GM23248 (cell line): ENCODE measurements around the gene C1orf21. TPM values are rescaled to one million over a fixed set of nuclear protein-coding genes. Genes with fewer than 3 reads are reported as not detected.
A peak's percentile ranks its signal among the peaks of the same experiment; 100 is the strongest.

ENCODE experiments used
- DNase-seq: peaks from one replicate; pipeline ENCODE4 v3.0.0-alpha.2; 2015
- H2AFZ ChIP-seq: fragments of 200-600 bp; sonication (generic); 2 replicates; pipeline ENCODE4 v1.6.1; 2016; ENCODE audit warnings: antibody characterized with exemption
- H3F3A ChIP-seq: fragments of 200-600 bp; sonication (generic); 2 replicates; pipeline ENCODE4 v1.6.1; 2016; ENCODE audit warnings: mild to moderate bottlenecking, antibody characterized with exemption, mixed run types; ENCODE audit not compliant: insufficient read depth
- H3K27ac ChIP-seq: fragments of 200-600 bp; sonication (generic); 2 replicates; pipeline ENCODE4 v1.5.1; 2016; ENCODE audit warnings: mild to moderate bottlenecking
- H3K27me3 ChIP-seq: fragments of 200-600 bp; sonication (generic); replicated peaks from 2 replicates; pipeline ENCODE4 v1.6.1; 2016; ENCODE audit warnings: mild to moderate bottlenecking; ENCODE audit not compliant: insufficient read depth
- H3K36me3 ChIP-seq: fragments of 200-600 bp; sonication (generic); 2 replicates; pipeline ENCODE4 v1.6.1; 2016; ENCODE audit warnings: low read depth, mild to moderate bottlenecking
- H3K4me1 ChIP-seq: fragments of 200-600 bp; sonication (generic); 2 replicates; pipeline ENCODE4 v1.6.1; 2016; ENCODE audit warnings: mild to moderate bottlenecking; ENCODE audit not compliant: insufficient read depth
- H3K4me2 ChIP-seq: fragments of 200-600 bp; sonication (generic); one replicate; pipeline ENCODE4 v1.6.1; 2016; ENCODE audit warnings: mild to moderate bottlenecking; ENCODE audit not compliant: unreplicated experiment
- H3K4me3 ChIP-seq: fragments of 200-600 bp; sonication (generic); 2 replicates; pipeline ENCODE4 v1.5.1; 2016; ENCODE audit warnings: mild to moderate bottlenecking
- H3K79me2 ChIP-seq: fragments of 200-600 bp; sonication (generic); 2 replicates; pipeline ENCODE4 v1.6.1; 2016; ENCODE audit warnings: mild to moderate bottlenecking; ENCODE audit not compliant: insufficient read depth
- H3K9ac ChIP-seq: fragments of 200-600 bp; sonication (generic); 2 replicates; pipeline ENCODE4 v1.6.1; 2016; ENCODE audit warnings: mild to moderate bottlenecking
- H3K9me2 ChIP-seq: fragments of 200-600 bp; sonication (generic); 2 replicates; pipeline ENCODE4 v1.6.1; 2016; ENCODE audit warnings: mixed run types, mild to moderate bottlenecking, moderate library complexity; ENCODE audit not compliant: insufficient read depth
- H3K9me3 ChIP-seq: fragments of 200-600 bp; sonication (generic); one replicate; pipeline ENCODE4 v1.6.1; 2017; ENCODE audit warnings: low read depth
- H4K20me1 ChIP-seq: fragments of 200-600 bp; sonication (generic); 2 replicates; pipeline ENCODE4 v1.6.0; 2016; ENCODE audit not compliant: insufficient read depth
- EZH2 ChIP-seq: fragments of 200-600 bp; sonication (generic); IDR thresholded peaks from 2 replicates; pipeline ENCODE4 v1.6.1; 2018; ENCODE audit warnings: antibody characterized with exemption, mild to moderate bottlenecking; ENCODE audit not compliant: insufficient read depth, poor library complexity, severe bottlenecking
- EZH2phosphoT487 ChIP-seq: fragments of 200-600 bp; sonication (generic); IDR thresholded peaks from 2 replicates; pipeline ENCODE4 v1.6.1; 2018; ENCODE audit warnings: antibody characterized with exemption, moderate library complexity, mild to moderate bottlenecking, low read depth; ENCODE audit not compliant: insufficient read depth
- WGBS, 2 experiments: methylation state at CpG; one replicate each; pipeline ENCODE4 v1.1.6; 2015 to 2017; ENCODE audit warnings: low lambda C conversion rate in 2 of 2, low coverage in 1 of 2; ENCODE audit errors: missing lambda C conversion rate in 2 of 2; 5-methylcytosine and 5-hydroxymethylcytosine counted together
- in situ Hi-C: fragments of 300-500 bp; cut with MboI; formaldehyde crosslinking; loops from 2 replicates; pipeline ENCODE4 v1.15.0; 2020
- polyA plus RNA-seq: library from polyadenylated mRNA; unstranded; fragments of >200 nt; fragmentation: Nextera tagmentation; extraction: Ambion mirVana; gene quantifications from 2 replicates; pipeline ENCODE4 v1.2.1, GENCODE V29; 2016
- total RNA-seq: library from RNA; depleted of rRNA; stranded (reverse); fragments of >200 nt; shearing (Covaris generic); gene quantifications from 2 replicates; pipeline ENCODE4 v1.2.3, GENCODE V29; 2014

The C1orf21 gene
- total and polyA plus RNA-seq, 2 experiments from 2014 or later: 16.7 to 20.0 TPM

DNA sequence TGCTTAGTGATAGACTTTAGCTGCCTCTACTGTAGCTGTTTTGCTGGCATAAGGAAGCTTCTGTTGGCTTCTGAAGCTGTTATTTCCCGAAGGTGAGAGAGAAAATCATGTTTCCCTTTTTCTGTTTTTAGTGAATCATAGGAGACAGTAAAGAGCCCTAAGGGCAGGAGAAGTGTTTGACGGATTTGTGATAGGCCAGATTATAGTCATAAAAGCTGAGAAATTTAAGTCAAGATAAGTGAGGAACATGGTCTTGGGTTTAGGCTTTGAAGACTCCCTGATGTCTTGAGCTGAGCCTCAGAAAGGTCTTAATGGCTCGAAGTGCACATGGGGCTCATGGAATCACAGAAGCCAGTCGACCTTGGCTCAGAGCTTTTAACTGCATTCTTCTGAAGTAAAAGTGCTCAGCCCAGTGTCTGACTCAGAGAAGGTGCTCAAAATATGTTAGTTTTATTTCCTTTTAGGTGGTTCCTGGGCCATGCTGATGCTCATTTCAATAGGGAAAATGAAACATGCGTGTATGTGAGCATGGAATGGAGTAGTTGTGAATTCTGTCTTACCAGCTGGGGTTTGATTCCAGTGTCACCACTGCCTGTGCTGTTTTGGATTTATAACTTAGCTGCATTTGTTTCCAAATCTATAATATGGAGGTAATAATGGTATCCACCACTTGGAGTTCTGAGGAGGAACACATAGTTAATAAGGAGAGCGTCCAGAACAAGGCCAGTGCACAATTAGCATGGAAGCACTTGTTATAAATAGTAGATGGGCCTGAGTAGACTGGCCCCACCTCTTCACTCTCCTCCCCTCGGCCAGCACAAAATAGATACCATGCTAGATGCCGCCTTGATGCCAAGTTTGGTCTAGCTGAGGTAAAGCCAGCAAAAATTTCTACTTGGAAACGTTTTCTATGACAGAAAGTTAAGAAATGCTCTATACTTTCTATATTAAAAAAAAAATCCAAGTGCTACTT lies 99.2 kb downstream of the C1orf21 start:
- Histone ChIP-seq H3K9me2 (no peaks in the 10 kb centered on the region), H3K27me3 (no peaks in the 10 kb centered on the region), H3K9me3 (no peaks in the 10 kb centered on the region), H3K4me2 (no peak overlapping the region), H3F3A (peaks cover 9% of the 10 kb centered on the region), H2AFZ (no peak overlapping the region), H3K27ac (no peak overlapping the region), H3K4me1 (peaks cover 39% of the 10 kb centered on the region), H4K20me1 (no peaks in the 10 kb centered on the region), H3K36me3 (no peaks in the 10 kb centered on the region), H3K9ac (no peak overlapping the region), H3K79me2 (peaks cover 5% of the 10 kb centered on the region; the same call in 1 of the 2 replicates), H3K4me3 (no peak overlapping the region)
- in situ Hi-C loops: no loop called here
- 57 to 58% methylated on average over 9 of the region's 9 CpGs for WGBS, 2 experiments
- TF ChIP-seq EZH2 (no peak), EZH2phosphoT487 (no peak)
- DNase-seq: peak; percentile 39

DNA sequence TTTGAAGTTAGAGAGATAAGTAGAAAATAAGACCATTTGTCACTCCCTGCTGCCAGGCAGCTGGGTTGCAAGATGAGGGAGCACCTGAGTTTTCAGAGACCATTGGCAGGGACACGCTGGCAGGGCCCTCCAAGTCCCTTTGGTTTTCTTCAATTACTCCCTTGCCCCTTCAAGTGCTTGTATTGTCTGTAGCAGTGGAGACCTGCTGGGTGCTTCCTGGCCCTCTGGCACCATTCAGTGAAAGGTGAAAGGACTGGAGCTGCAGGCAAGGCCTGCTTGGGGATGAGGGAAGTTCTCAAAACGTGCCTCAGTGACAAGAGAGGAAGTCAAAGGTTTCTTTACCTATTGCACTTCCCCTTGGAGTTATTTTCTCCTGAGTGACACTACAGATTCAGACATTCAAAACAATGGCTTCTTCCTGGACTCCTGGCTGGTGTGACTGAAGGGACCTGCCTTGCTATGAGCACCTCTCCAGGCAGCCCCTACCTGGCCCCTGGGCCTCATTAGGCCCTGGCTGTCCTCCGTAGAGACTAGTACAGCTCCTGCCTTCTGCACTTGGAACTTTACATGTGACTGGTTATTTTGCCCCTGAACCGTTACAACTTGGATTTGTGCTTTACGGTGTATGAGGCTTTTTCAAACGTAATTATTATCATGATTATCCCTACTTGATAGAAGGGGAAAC lies 100.1 kb downstream of the C1orf21 start:
- H3K36me3 ChIP-seq: no peaks in the 10 kb centered on the region
- no peaks in the 10 kb centered on the region for H4K20me1 ChIP-seq
- no peak overlapping the region for H3K27ac ChIP-seq
- H3F3A ChIP-seq: peaks cover 15% of the 10 kb centered on the region
- no peak for TF ChIP-seq EZH2phosphoT487
- H3K79me2 ChIP-seq: peaks cover 5% of the 10 kb centered on the region; the same call in 1 of the 2 replicates
- H3K9me3 ChIP-seq: no peaks in the 10 kb centered on the region
- H3K4me1 ChIP-seq: peaks cover 46% of the 10 kb centered on the region
- no peak overlapping the region for H3K4me3 ChIP-seq
- no peaks in the 10 kb centered on the region for H3K27me3 ChIP-seq
- 89 to 90% methylated on average over 6 of the region's 6 CpGs for WGBS, 2 experiments
- H2AFZ ChIP-seq: no peak overlapping the region
- H3K4me2 ChIP-seq: no peak overlapping the region
- DNase-seq: no peak
- in situ Hi-C loops: no loop called here
- no peaks in the 10 kb centered on the region for H3K9me2 ChIP-seq
- no peak overlapping the region for H3K9ac ChIP-seq

DNA sequence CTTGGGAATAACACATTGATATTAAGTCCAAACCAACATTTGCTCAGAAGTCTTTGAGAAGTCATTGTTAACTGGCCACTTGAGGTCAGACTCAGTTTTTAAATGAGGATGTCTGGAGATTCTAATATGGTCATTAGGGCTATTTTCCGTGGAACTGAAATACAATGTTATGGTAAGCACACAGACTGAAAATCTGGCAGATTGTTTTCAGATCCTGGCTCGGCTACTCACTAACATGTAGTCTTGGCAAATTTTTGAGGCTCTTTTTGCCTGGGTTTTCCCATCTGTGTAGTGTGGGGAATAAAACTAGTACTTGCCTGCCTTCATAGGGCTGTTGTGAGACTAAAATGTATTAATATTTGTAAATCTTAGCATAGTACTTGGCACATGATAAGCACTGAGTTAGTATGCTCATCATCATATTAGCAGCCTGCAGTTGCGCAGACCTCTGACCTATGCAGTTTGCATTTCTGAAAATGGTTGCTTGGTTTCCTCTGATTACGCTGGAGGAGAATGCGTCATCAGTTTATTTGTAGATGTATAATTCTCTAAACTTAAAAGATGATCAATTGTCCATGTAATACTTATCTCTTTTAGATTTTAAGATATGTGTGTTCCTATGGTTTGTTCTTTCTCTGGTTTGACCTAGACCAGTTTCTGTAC lies 100.8 kb downstream of the C1orf21 start:
- Histone ChIP-seq H3K27me3 (no peaks in the 10 kb centered on the region), H3K9me2 (no peaks in the 10 kb centered on the region), H3K36me3 (no peaks in the 10 kb centered on the region), H2AFZ (no peak overlapping the region), H3K79me2 (peaks cover 5% of the 10 kb centered on the region; the same call in 1 of the 2 replicates), H3K9me3 (no peaks in the 10 kb centered on the region), H3K4me2 (no peak overlapping the region), H3K9ac (no peak overlapping the region), H3K4me3 (no peak overlapping the region), H3F3A (peaks cover 23% of the 10 kb centered on the region), H3K4me1 (peaks cover 52% of the 10 kb centered on the region), H4K20me1 (no peaks in the 10 kb centered on the region), H3K27ac (no peak overlapping the region)
- WGBS, 2 experiments: 73 to 75% methylated on average over 5 of the region's 5 CpGs
- no peak for DNase-seq
- in situ Hi-C loops: no loop called here
- TF ChIP-seq EZH2: no peak
- no peak for TF ChIP-seq EZH2phosphoT487

DNA sequence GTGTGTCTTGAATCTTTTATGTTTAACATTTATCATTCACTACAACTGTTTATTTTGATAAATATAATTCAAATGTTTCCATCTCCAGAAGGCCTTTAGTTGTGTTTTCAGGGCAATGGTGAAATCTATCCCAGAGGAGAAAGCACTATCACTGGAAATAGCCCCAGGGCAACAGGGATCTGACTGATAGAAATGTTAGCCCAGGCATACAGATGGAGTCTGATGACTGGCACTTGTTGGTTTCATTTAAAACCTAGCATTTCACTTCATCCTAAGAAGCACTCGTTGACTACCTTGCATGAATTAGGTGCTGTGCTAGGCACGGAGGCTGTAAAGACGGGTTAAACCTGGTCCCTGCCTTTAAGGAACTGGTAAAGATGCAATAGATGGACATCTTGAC lies 103.1 kb downstream of the C1orf21 start:
- H3K27me3 ChIP-seq: no peaks in the 10 kb centered on the region
- peak overlapping the region; percentile 94; the same call in 1 of the 2 replicates for H3K27ac ChIP-seq
- peaks cover 41% of the 10 kb centered on the region for H3K4me1 ChIP-seq
- no peaks in the 10 kb centered on the region for H4K20me1 ChIP-seq
- peaks cover 25% of the 10 kb centered on the region for H3F3A ChIP-seq
- H3K79me2 ChIP-seq: peaks cover 5% of the 10 kb centered on the region; the same call in 1 of the 2 replicates
- no peak overlapping the region for H3K4me3 ChIP-seq
- DNase-seq: peak; percentile 4
- no peak overlapping the region for H3K9ac ChIP-seq
- no peaks in the 10 kb centered on the region for H3K36me3 ChIP-seq
- 94 to 96% methylated on average over 3 of the region's 3 CpGs for WGBS, 2 experiments
- no peaks in the 10 kb centered on the region for H3K9me3 ChIP-seq
- in situ Hi-C loops: no loop called here
- no peaks in the 10 kb centered on the region for H3K9me2 ChIP-seq
- no peak overlapping the region for H2AFZ ChIP-seq
- TF ChIP-seq EZH2 (no peak), EZH2phosphoT487 (no peak)
- no peak overlapping the region for H3K4me2 ChIP-seq
